GM12878 (cell line): ENCODE data around the gene FYB1. TPM values are rescaled to one million over a fixed set of nuclear protein-coding genes. Genes with fewer than 3 reads are reported as not detected.

Source experiments
- ATAC-seq: fragments of 200-7000 bp; cut with Tn5 transposase; 3 replicates; pipeline ENCODE4 v1.9.1; 2020; ENCODE audit warnings: mild to moderate bottlenecking, moderate library complexity
- BruUV-seq: library from RNA; stranded (reverse); fragments of 400-500 nt; replicated peaks from 2 replicates; lab custom pipeline; 2021; lab: Mats Ljungman, UMichigan
- CTCF ChIA-PET: fragments of 300-600 bp; sonication (Branson Sonifier 250); formaldehyde crosslinking; extraction: SDS; loops from one replicate; lab custom pipeline; 2021; ENCODE audit warnings: inconsistent platforms; lab: Yijun Ruan, JAX
- POLR2A ChIA-PET: fragments of 350-600 bp; formaldehyde crosslinking; extraction: SDS; loops from one replicate; lab custom pipeline; 2021; ENCODE audit warnings: inconsistent platforms; lab: Charles Lee
- RAD21 ChIA-PET: fragments of 300-600 bp; sonication (Branson Sonifier 250); formaldehyde crosslinking; loops from one replicate; lab custom pipeline; 2023; ENCODE audit warnings: antibody characterized with exemption; ENCODE audit not compliant: unreplicated experiment; lab: Charles Lee
- SMC1A ChIA-PET: fragments of 300-600 bp; sonication (Branson Sonifier 250); formaldehyde crosslinking; loops from one replicate; lab custom pipeline; 2023; ENCODE audit not compliant: unreplicated experiment, uncharacterized antibody; lab: Charles Lee
- DNase-seq: peaks from one replicate; pipeline ENCODE4 v3.0.0-alpha.2; 2011; ENCODE audit warnings: low read depth, low spot score
- FAIRE-seq: peaks from 3 replicates; lab custom pipeline; 2011; peaks lifted over from hg19 to GRCh38; lab: Jason Lieb, UNC
- H2AFZ ChIP-seq: 2 replicates; pipeline ENCODE4 v1.6.0; 2011; ENCODE audit warnings: low read depth, low read length, control low read depth; ENCODE audit not compliant: control insufficient read depth
- H3K27ac ChIP-seq: 2 replicates; pipeline ENCODE4 v1.5.1; 2011; ENCODE audit warnings: control low read depth; ENCODE audit not compliant: control insufficient read depth, insufficient read depth
- H3K27me3 ChIP-seq, 2 experiments: replicated peaks in 1 of 2; 2 replicates each; pipeline versions ENCODE4 v1.6.0 to v1.6.1; 2011; ENCODE audit warnings: low read length in 1 of 2; ENCODE audit not compliant: control insufficient read depth in 2 of 2, insufficient read depth in 2 of 2
- H3K36me3 ChIP-seq, 2 experiments: 2 replicates each; pipeline ENCODE4 v1.5.1; 2011; ENCODE audit warnings: low read length in 1 of 2; ENCODE audit not compliant: control insufficient read depth in 2 of 2, insufficient read depth in 2 of 2
- H3K4me1 ChIP-seq: 2 replicates; pipeline ENCODE4 v1.6.1; 2011; ENCODE audit warnings: mild to moderate bottlenecking, low read length, moderate library complexity, mixed read lengths; ENCODE audit not compliant: control insufficient read depth, insufficient read depth
- H3K4me2 ChIP-seq: 2 replicates; pipeline ENCODE4 v1.6.0; 2011; ENCODE audit warnings: control low read depth; ENCODE audit not compliant: control insufficient read depth, insufficient read depth
- H3K4me3 ChIP-seq: fragments of 200-600 bp; sonication (generic); 2 replicates; pipeline ENCODE4 v1.5.1; 2016
- H3K79me2 ChIP-seq: 2 replicates; pipeline ENCODE4 v1.6.0; 2011; ENCODE audit warnings: low read length; ENCODE audit not compliant: control insufficient read depth, insufficient read depth
- H3K9ac ChIP-seq: 2 replicates; pipeline ENCODE4 v1.8.0; 2011; ENCODE audit warnings: low read length, control low read depth, mixed read lengths; ENCODE audit not compliant: control insufficient read depth, insufficient read depth
- H3K9me3 ChIP-seq: replicated peaks from 3 replicates; pipeline ENCODE4 v1.5.1; 2011; ENCODE audit warnings: mild to moderate bottlenecking, low read length; ENCODE audit not compliant: control insufficient read depth, insufficient read depth
- H4K20me1 ChIP-seq: 2 replicates; pipeline ENCODE4 v1.6.0; 2011; ENCODE audit not compliant: control insufficient read depth, insufficient read depth
- CREB1 ChIP-seq: IDR thresholded peaks from 2 replicates; pipeline ENCODE4 v1.6.1; 2012; ENCODE audit warnings: low read depth, mild to moderate bottlenecking, inconsistent platforms
- CTCF ChIP-seq, 3 experiments: IDR thresholded peaks in 2 of 3; conservative IDR thresholded peaks in 1 of 3; 2 replicates each; pipeline ENCODE4 v1.5.1; 2011; ENCODE audit warnings: low read depth in 3 of 3, low read length in 3 of 3, mild to moderate bottlenecking in 3 of 3, control low read depth in 2 of 3, moderate library complexity in 2 of 3, inconsistent platforms in 1 of 3, mixed read lengths in 1 of 3; ENCODE audit not compliant: control insufficient read depth in 2 of 3, insufficient read depth in 1 of 3; ENCODE audit errors: extremely low read depth in 1 of 3
- EP300 ChIP-seq, 2 experiments: fragments of 150-350 bp in 1 of 2; IDR thresholded peaks; 2 replicates each; pipeline ENCODE4 v1.6.1; 2011 to 2012; ENCODE audit warnings: low read depth in 2 of 2, low read length in 2 of 2, borderline replicate concordance in 1 of 2, improper control_type of control experiment in 1 of 2, inconsistent platforms in 1 of 2; ENCODE audit not compliant: control insufficient read depth in 1 of 2
- GABPA ChIP-seq: IDR thresholded peaks from 2 replicates; pipeline ENCODE4 v1.6.1; 2014; ENCODE audit warnings: antibody characterized with exemption, low read depth, mild to moderate bottlenecking, inconsistent platforms
- HDAC6 ChIP-seq: fragments of 200-600 bp; sonication (generic); IDR thresholded peaks from one replicate; pipeline ENCODE4 v1.8.0; 2017; ENCODE audit warnings: antibody characterized with exemption; ENCODE audit not compliant: unreplicated experiment
- IRF4 ChIP-seq: IDR thresholded peaks from 2 replicates; pipeline ENCODE4 v1.6.1; 2011; ENCODE audit warnings: low read depth, low read length
- MXI1 ChIP-seq: fragments of 150-350 bp; IDR thresholded peaks from 2 replicates; pipeline ENCODE4 v1.6.1; 2011; ENCODE audit warnings: low read depth, mild to moderate bottlenecking, inconsistent platforms, low read length, improper control_type of control experiment
- SMAD1 ChIP-seq: fragments of 450-650 bp; IDR thresholded peaks from 2 replicates; pipeline ENCODE4 v1.6.1; 2018; ENCODE audit warnings: mild to moderate bottlenecking, low read depth; ENCODE audit not compliant: partially characterized antibody
- SMARCA5 ChIP-seq: fragments of 450-650 bp; IDR thresholded peaks from 2 replicates; pipeline ENCODE4 v1.6.1; 2017; ENCODE audit warnings: mild to moderate bottlenecking
- SP1 ChIP-seq: IDR thresholded peaks from one replicate; pipeline ENCODE4 v1.6.1; 2011; ENCODE audit warnings: low read depth, low read length
- SREBF1 ChIP-seq: IDR thresholded peaks from 2 replicates; pipeline ENCODE4 v1.6.1; 2012; ENCODE audit warnings: mild to moderate bottlenecking, low read length
- USF2 ChIP-seq: IDR thresholded peaks from 2 replicates; pipeline ENCODE4 v1.6.1; 2011; ENCODE audit warnings: low read depth, low read length, improper control_type of control experiment, borderline replicate concordance
- WGBS: methylation state at CpG from one replicate; pipeline ENCODE4 v1.1.6; 2016; ENCODE audit warnings: low lambda C conversion rate; ENCODE audit not compliant: insufficient replicate concordance, insufficient coverage; ENCODE audit errors: missing lambda C conversion rate; 5-methylcytosine and 5-hydroxymethylcytosine counted together
- in situ Hi-C: fragments of 300-500 bp; cut with MboI; formaldehyde crosslinking; loops from 9 replicates; pipeline ENCODE4 v1.14.3; 2018; ENCODE audit warnings: mixed read lengths
- intact Hi-C: fragments of 100-400 bp; cut with micrococcal nuclease; formaldehyde crosslinking; loops from one replicate; pipeline ENCODE4 v1.14.2; 2022; ENCODE audit not compliant: unreplicated experiment
- polyA plus RNA-seq, 11 experiments: library from polyadenylated mRNA; depleted of rRNA in 4 of 11; unstranded in 6 of 11; stranded (reverse) in 5 of 11; fragments of >200 nt; fragmentation: Nextera tagmentation in 4 of 11; fragmentation: Illumina TruSeq in 1 of 11; extraction: Ambion mirVana in 4 of 11; extraction: Trizol in 1 of 11; gene quantifications; 1 replicate in 1 of 11; 2 replicates in 10 of 11; pipeline versions ENCODE4 v1.2.1 to v1.2.3, GENCODE V29; 2011 to 2016; ENCODE audit warnings: inconsistent platforms in 2 of 11, missing spikeins in 2 of 11, low read depth in 1 of 11
- total RNA-seq, 4 experiments: library from RNA; depleted of rRNA in 3 of 4; stranded (reverse); fragments of >200 nt in 3 of 4; fragmentation: Illumina TruSeq in 1 of 4; extraction: Trizol in 1 of 4; gene quantifications; 2 replicates each; pipeline versions ENCODE4 v1.2.1 to v1.2.3, GENCODE V29; 2013 to 2021

Gene FYB1
- total and polyA plus RNA-seq, 10 of the 15 experiments (the other 5 are each of a cell fraction or from before 2014, with no cell fraction given): 0.06 to 4.3 (median 0.25) TPM; not detected in 2

GRCh38 chr5:39201781-39202596 lies 17.4 kb downstream of the FYB1 start:
- H3K79me2 ChIP-seq: no peaks in the 10 kb centered on the region
- H3K9me3 ChIP-seq: no peaks in the 10 kb centered on the region
- DNase-seq (no peak), ATAC-seq (no peak), FAIRE-seq (no peak)
- H3K27me3 ChIP-seq: no peaks in the 10 kb centered on the region
- H4K20me1 ChIP-seq: no peaks in the 10 kb centered on the region
- no peak overlapping the region for H3K27ac ChIP-seq
- intact Hi-C loops: no loop called here
- H3K9ac ChIP-seq: no peak overlapping the region
- BruUV-seq: no TSS peak
- TF ChIP-seq SREBF1: no peak
- no peak for TF ChIP-seq CTCF (IDR thresholded peaks at IDR 0.05 in 2 of 3, conservative IDR thresholded peaks at IDR 0.05 in 1 of 3; ENCODE audit: control insufficient read depth in 2 of 3, extremely low read depth in 1 of 3, insufficient read depth in 1 of 3, low read depth in 3 of 3, low read length in 3 of 3)
- no peak for TF ChIP-seq EP300 (IDR thresholded peaks at IDR 0.05; ENCODE audit: borderline replicate concordance in 1 of 2, control insufficient read depth in 1 of 2, low read depth in 2 of 2, low read length in 2 of 2)
- TF ChIP-seq HDAC6: no peak
- TF ChIP-seq SMARCA5: no peak
- no peak for TF ChIP-seq SP1
- no peak for TF ChIP-seq USF2
- TF ChIP-seq CREB1: no peak
- TF ChIP-seq IRF4: no peak
- no peak for TF ChIP-seq GABPA
- TF ChIP-seq SMAD1: no peak
- TF ChIP-seq MXI1: no peak
- no peaks in the 10 kb centered on the region for H3K36me3 ChIP-seq
- no peak overlapping the region for H3K4me3 ChIP-seq
- WGBS: 57% methylated on average over 11 of the region's 11 CpGs
- POLR2A ChIA-PET: interaction anchor here (1.5 kb wide), 1 partner anchor 11 kb away, joined by 5 read pairs; no protein-coding TSS in a partner anchor
- H2AFZ ChIP-seq: no peak overlapping the region
- H3K4me2 ChIP-seq: no peak overlapping the region
- no peaks in the 10 kb centered on the region for H3K4me1 ChIP-seq
- SMC1A ChIA-PET: interaction anchor here (1.0 to 2.4 kb wide), 4 partner anchors 10 to 25 kb away, joined by 4 to 9 read pairs (median 6); no protein-coding TSS in a partner anchor
- CTCF ChIA-PET: interaction anchor here (1.0 to 2.0 kb wide), 3 partner anchors 15 to 27 kb away, joined by 3 to 9 read pairs (median 4); no protein-coding TSS in a partner anchor
- in situ Hi-C loops: no loop called here
- RAD21 ChIA-PET: interaction anchor here (0.8 to 1.3 kb wide), 3 partner anchors 12 to 51 kb away, joined by 3 to 4 read pairs (median 3); no protein-coding TSS in a partner anchor
